BE2C (cell line): Measurements from ENCODE around the gene COL6A2.
"Not testable (repeated sequence)": the region's sequence is repeated elsewhere in the genome, so short reads cannot be mapped to it uniquely, and the experiment has no call there.

Experiments
- DNase-seq: peaks from one replicate; pipeline ENCODE4 v3.0.0-alpha.2; 2020
- H3K27me3 ChIP-seq: fragments of 250-450 bp; sonication (Bioruptor Pico); 2 replicates; pipeline ENCODE4 v1.5.1; 2020; ENCODE audit warnings: mild to moderate bottlenecking
- H3K36me3 ChIP-seq: fragments of 250-450 bp; sonication (Bioruptor Pico); 2 replicates; pipeline ENCODE4 v1.5.1; 2020; ENCODE audit warnings: mild to moderate bottlenecking
- H3K4me1 ChIP-seq: fragments of 250-450 bp; sonication (Bioruptor Pico); 2 replicates; pipeline ENCODE4 v1.5.1; 2020
- H3K4me3 ChIP-seq: 2 replicates; pipeline ENCODE4 v1.5.1; 2011; ENCODE audit warnings: low read depth, low read length
- H3K9me3 ChIP-seq: fragments of 250-450 bp; sonication (Bioruptor Pico); 2 replicates; pipeline ENCODE4 v1.5.1; 2020
- CTCF ChIP-seq: IDR thresholded peaks from 2 replicates; pipeline ENCODE4 v1.5.1; 2012; ENCODE audit warnings: mild to moderate bottlenecking, low read depth, low read length

COL6A2 gene

GRCh38 chr21:46067505-46068201 is 30.3 kb upstream of the COL6A2 start:
- Histone ChIP-seq H3K4me3 (no peak overlapping the region), H3K4me1 (no peaks in the 10 kb centered on the region), H3K27me3 (no peaks in the 10 kb centered on the region), H3K9me3 (peaks cover 4% of the 10 kb centered on the region), H3K36me3 (no peaks in the 10 kb centered on the region)
- no peak for DNase-seq
- no peak for TF ChIP-seq CTCF

- Histone ChIP-seq H3K36me3 (no peaks in the 10 kb centered on the region), H3K4me3 (no peak overlapping the region), H3K4me1 (no peaks in the 10 kb centered on the region), H3K9me3 (no peaks in the 10 kb centered on the region), H3K27me3 (no peaks in the 10 kb centered on the region)
- no peak for DNase-seq
- no peak for TF ChIP-seq CTCF
Observed at GRCh38 chr21:46068516-46069079, 29.3 kb upstream of the COL6A2 start.

GRCh38 chr21:46069166-46069565 is 28.7 kb upstream of the COL6A2 start:
- no peak overlapping the region for H3K4me3 ChIP-seq

GRCh38 chr21:46069719-46070279 is 28.1 kb upstream of the COL6A2 start:
- no peak for TF ChIP-seq CTCF
- H3K4me1 ChIP-seq: no peaks in the 10 kb centered on the region
- no peak overlapping the region for H3K4me3 ChIP-seq
- no peaks in the 10 kb centered on the region for H3K27me3 ChIP-seq
- no peaks in the 10 kb centered on the region for H3K36me3 ChIP-seq
- DNase-seq: no peak
- no peaks in the 10 kb centered on the region for H3K9me3 ChIP-seq

More at GRCh38 chr21:46069166-46069565, 28.7 kb upstream of the COL6A2 start:
- TF ChIP-seq CTCF: no peak
- no peaks in the 10 kb centered on the region for H3K9me3 ChIP-seq
- H3K27me3 ChIP-seq: no peaks in the 10 kb centered on the region
- DNase-seq: no peak
- no peaks in the 10 kb centered on the region for H3K36me3 ChIP-seq
- no peaks in the 10 kb centered on the region for H3K4me1 ChIP-seq

- Histone ChIP-seq H3K27me3 (no peaks in the 10 kb centered on the region), H3K36me3 (no peaks in the 10 kb centered on the region), H3K4me1 (no peaks in the 10 kb centered on the region), H3K4me3 (no peak overlapping the region), H3K9me3 (no peaks in the 10 kb centered on the region)
- TF ChIP-seq CTCF: no peak
- DNase-seq: peak; percentile 1
Observed at GRCh38 chr21:46071082-46071481, 26.8 kb upstream of the COL6A2 start.

- H3K4me3 ChIP-seq, H3K9me3 ChIP-seq, DNase-seq, H3K27me3 ChIP-seq, H3K36me3 ChIP-seq: not testable (repeated sequence)
- peaks cover 21% of the 10 kb centered on the region for H3K4me1 ChIP-seq
Observed at GRCh38 chr21:46076724-46077123, 21.2 kb upstream of the COL6A2 start.
